ACC112 (cell line): ENCODE data around the gene ASB1.

Experiments used
- H2AFZ ChIP-seq: fragments of 200-600 bp; sonication (generic); one replicate; pipeline ENCODE4 v1.6.0; 2017; ENCODE audit warnings: antibody characterized with exemption, low read length; ENCODE audit not compliant: unreplicated experiment
- H3K27ac ChIP-seq: fragments of 200-600 bp; sonication (generic); 2 replicates; pipeline ENCODE4 v1.5.1; 2014; ENCODE audit warnings: low read depth, mild to moderate bottlenecking, antibody characterized with exemption, low read length, moderate library complexity
- H3K27me3 ChIP-seq: fragments of 200-600 bp; sonication (generic); 2 replicates; pipeline ENCODE4 v1.6.1; 2014; ENCODE audit warnings: mild to moderate bottlenecking, antibody characterized with exemption, low read length, moderate library complexity, mixed read lengths; ENCODE audit not compliant: insufficient read depth
- H3K36me3 ChIP-seq: fragments of 200-600 bp; sonication (generic); 2 replicates; pipeline ENCODE4 v1.6.1; 2016; ENCODE audit warnings: mild to moderate bottlenecking, antibody characterized with exemption, low read length, moderate library complexity, mixed read lengths; ENCODE audit not compliant: insufficient read depth
- H3K4me1 ChIP-seq: fragments of 200-600 bp; sonication (generic); one replicate; pipeline ENCODE4 v1.6.1; 2016; ENCODE audit warnings: low read length, mixed read lengths; ENCODE audit not compliant: insufficient read depth, unreplicated experiment, control insufficient read depth
- H3K4me3 ChIP-seq: fragments of 200-600 bp; sonication (generic); 2 replicates; pipeline ENCODE4 v1.5.1; 2014; ENCODE audit warnings: mild to moderate bottlenecking, low read depth, low read length
- H3K79me2 ChIP-seq: fragments of 200-600 bp; sonication (generic); one replicate; pipeline ENCODE4 v1.6.0; 2016; ENCODE audit warnings: low read length; ENCODE audit not compliant: control insufficient read depth, unreplicated experiment, insufficient read depth

ASB1 gene, protein sequence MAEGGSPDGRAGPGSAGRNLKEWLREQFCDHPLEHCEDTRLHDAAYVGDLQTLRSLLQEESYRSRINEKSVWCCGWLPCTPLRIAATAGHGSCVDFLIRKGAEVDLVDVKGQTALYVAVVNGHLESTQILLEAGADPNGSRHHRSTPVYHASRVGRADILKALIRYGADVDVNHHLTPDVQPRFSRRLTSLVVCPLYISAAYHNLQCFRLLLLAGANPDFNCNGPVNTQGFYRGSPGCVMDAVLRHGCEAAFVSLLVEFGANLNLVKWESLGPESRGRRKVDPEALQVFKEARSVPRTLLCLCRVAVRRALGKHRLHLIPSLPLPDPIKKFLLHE

DNA sequence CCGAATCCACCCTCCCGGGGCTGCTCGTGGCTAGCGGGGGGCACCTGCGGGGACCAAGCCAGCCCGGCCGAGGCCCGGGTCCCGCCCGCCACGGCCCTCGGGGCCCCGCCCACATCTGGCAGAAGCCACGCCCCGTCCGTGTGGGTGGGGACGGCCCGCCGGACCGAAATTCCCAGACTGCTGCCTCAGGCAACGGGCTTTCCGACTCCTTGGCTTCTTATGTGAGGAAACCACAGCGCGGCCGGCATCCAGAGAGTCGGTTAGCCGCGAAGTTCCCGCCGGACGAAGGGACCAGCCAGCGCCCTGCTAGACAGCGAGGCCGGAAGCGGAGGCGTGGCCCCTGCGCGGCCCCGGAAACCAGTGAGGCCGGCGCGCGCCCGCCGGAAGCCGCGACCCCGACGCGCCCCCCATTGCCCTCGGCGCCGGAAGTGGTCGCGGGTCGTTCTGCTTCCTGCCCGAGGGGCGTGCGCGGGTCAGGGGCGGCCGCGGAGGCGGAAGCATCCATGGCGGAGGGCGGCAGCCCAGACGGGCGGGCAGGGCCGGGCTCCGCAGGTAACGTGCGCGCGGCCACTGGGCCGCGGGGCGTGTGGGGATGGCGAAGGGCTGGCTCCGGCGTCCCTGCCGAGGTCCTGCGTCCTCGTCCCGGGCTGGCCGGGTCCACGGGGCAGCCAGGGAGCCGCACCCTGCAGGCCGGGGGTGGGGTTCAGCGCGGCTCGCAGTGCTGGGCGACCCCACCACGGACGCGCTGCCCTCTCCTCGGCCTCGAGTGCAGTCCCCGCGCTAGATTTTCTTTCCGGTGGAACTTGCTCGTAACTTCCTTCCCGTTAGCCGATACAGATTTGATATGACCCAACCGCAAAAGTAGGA is at the start of gene ASB1:
Gene ASB1, plus strand, starts transcription at position 360 of the 867 bp plus-strand sequence. Its CDS starts 144 bp downstream, at position 504.
- H3K79me2 ChIP-seq, result peaks cover 47% of the 10 kb centered on the region
- peak within 1 kb of the TSS; percentile 89 for H3K4me3 ChIP-seq
- H2AFZ ChIP-seq, result peak within 1 kb of the TSS; percentile 16
- H3K36me3 ChIP-seq, result peaks cover 21% of the 10 kb centered on the region
- H3K4me1 ChIP-seq, result peaks cover 48% of the 10 kb centered on the region
- peak within 1 kb of the TSS; percentile 97 for H3K27ac ChIP-seq
- H3K27me3 ChIP-seq, result no peaks in the 10 kb centered on the region

DNA sequence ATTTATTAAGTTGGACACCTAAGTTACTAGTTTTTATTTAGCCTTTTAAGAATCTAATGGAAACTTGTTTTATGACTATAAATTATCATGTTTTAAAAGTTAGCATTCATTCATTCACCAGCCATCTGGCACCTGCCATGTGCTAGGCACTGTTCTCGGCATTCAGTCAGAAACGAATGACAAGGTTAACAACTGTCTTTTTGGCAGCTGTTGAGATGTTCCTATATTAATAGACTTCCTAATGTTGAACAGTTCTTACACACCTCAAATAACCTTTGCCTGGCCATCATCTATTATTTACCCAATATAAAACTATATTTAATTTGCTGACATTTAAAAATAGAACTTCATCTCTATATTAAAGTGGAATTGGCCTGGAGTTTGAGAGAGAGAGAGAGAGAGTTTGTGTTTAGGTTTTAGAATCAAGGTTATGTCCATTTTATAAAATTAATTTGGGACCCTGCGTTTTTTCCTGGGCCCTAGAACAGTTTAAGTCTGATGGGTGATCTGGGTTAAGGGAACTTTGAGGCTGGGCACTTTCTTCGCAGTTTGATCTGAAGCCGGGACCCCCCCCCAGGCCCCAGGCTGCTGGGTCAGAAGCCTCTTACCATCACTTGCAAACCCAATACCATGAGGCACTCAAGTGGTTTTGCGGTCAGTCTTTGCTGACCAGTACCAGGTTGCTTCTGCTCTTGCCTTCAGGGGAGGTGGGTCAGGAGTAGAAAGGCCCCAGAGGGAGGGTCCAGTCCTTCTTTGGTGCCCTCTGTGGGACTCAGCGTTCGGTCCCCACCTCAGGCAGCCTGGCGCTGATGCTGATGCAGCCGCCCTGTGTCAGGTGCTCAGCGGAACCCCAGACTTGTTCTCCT is 48.3 kb upstream of the ASB1 start:
- Histone ChIP-seq H2AFZ (no peak overlapping the region), H3K27me3 (no peaks in the 10 kb centered on the region), H3K4me1 (peaks cover 25% of the 10 kb centered on the region), H3K27ac (peak overlapping the region; percentile 69; the same call in 1 of the 2 replicates), H3K36me3 (peaks cover 6% of the 10 kb centered on the region), H3K79me2 (no peaks in the 10 kb centered on the region), H3K4me3 (no peak overlapping the region)

DNA sequence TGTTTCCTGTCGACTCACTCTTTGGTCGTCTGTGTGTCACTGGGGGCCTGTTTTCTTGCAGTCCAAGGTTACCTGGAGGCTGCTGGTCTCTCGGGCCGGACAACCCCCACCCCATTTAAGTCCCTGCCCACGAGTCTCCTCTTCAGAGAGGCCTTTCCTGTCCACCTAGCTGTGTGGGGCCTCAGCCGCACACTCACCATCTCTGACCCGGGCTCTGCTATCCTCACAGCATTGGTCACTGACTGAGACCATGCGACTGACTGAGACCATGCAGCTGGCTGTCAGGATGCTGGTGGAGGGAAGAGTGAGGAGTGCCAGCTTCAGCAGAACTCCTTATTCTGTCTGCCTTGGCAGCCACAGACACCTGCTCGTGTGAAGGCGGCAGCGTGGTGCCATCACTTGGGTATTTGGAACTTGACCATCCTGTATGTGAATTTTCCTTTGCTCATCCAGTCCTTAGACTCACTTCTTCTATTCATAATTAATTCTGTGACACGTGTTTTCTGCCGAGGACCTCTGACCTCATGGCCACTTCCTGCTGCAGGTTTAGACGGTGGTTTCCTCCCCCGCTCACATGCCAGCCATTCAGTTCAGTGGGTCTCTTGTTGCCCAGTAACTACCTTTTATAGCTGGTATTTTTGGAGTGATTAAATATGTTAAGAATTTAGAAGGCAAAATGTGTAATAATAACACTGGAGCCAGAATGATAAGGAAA is 47.5 kb upstream of the ASB1 start:
- Histone ChIP-seq H3K36me3 (peaks cover 6% of the 10 kb centered on the region), H3K4me1 (peaks cover 25% of the 10 kb centered on the region), H3K4me3 (no peak overlapping the region), H2AFZ (no peak overlapping the region), H3K27me3 (no peaks in the 10 kb centered on the region), H3K27ac (peak overlapping the region; percentile 69), H3K79me2 (no peaks in the 10 kb centered on the region)

DNA sequence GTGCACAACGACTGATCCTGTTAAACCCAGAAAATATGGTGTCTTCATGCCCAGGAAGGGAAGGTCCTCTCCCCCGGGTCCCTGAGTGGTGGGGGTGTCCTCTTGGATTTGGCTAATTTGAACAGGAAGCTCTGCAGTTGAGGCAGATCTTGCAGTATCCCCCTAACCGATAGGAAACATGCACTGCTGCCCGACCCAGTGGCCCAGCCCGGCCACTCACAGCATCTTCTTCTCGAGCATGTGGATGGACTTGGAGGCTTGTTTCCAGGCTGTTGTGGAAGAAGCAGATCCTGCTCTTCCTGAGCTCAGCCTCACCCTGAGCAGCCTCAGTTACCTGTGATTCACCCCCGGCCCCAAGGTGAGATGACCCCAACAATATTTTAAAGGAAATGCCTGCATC is 46.4 kb upstream of the ASB1 start:
- Histone ChIP-seq H3K36me3 (peaks cover 6% of the 10 kb centered on the region), H3K79me2 (no peaks in the 10 kb centered on the region), H3K4me1 (peaks cover 25% of the 10 kb centered on the region), H3K27me3 (no peaks in the 10 kb centered on the region), H2AFZ (no peak overlapping the region), H3K27ac (peak overlapping the region; percentile 69), H3K4me3 (no peak overlapping the region)

DNA sequence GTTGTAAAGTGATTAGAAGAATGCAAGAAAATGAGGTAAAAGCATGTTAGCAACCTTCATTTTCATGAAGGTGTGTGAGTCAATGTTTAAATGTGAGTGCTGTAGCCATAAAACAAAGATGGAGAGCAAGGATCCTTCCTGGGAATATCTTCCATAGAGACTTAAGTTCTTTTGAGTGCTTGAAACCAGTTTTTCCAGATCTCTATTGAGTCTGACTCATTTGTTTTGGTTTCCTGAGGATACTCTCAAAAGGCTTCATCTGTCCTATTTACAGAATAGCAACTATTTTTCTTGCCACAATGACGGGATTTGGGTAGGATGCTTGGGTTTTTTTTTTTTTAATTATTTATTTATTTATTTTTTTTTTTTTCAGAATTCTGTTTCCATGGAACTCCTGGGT is 45.9 kb upstream of the ASB1 start:
- no peak overlapping the region for H2AFZ ChIP-seq
- no peak overlapping the region for H3K4me3 ChIP-seq
- H3K4me1 ChIP-seq, result peaks cover 25% of the 10 kb centered on the region

DNA sequence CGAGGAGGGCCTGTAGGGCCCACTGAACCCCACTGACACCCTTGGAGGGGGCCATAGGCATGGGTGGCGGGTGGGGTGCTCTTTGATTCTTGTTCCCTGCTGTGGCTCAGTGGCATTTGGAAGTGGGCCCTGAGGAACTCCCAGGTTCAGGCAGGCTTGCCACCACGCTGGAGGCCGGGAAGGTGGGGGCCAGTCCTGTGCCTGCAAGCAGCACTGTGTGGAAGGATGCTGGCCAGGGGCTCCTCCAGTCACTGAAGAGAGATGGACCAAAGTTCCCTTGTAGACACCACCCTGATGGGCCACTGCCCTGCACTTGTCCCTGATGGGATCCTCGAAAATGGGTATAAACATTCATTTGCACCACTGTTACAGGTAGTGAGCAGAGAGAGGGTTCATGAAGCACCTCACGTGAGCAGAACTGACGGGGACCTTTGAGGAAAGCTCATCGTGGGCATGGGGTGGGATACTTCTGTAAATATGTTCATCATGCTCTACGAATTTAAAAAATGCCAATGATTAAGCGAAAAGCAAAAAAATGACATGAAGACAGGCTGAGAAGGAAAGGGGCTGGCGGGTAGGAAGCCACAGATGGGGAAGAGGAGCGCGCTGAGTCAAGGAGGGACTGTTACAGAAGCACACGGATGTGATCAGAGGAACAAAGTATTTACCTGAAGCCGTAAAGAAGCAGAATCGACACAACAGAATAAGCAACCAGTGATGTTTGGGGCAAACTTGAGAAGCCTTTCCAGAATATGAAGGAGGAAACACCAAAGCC is 45.2 kb upstream of the ASB1 start:
- H3K4me1 ChIP-seq, result peaks cover 25% of the 10 kb centered on the region
- H3K4me3 ChIP-seq, result no peak overlapping the region
- no peaks in the 10 kb centered on the region for H3K27me3 ChIP-seq
- H2AFZ ChIP-seq, result no peak overlapping the region
- H3K36me3 ChIP-seq, result peaks cover 6% of the 10 kb centered on the region
- no peaks in the 10 kb centered on the region for H3K79me2 ChIP-seq
- peak overlapping the region; percentile 33; the same call in 1 of the 2 replicates for H3K27ac ChIP-seq

More for the DNA sequence above, 45.9 kb upstream of the ASB1 start:
- H3K79me2 ChIP-seq, result no peaks in the 10 kb centered on the region
- H3K27ac ChIP-seq, result peak overlapping the region; percentile 69
- H3K27me3 ChIP-seq, result no peaks in the 10 kb centered on the region
- peaks cover 6% of the 10 kb centered on the region for H3K36me3 ChIP-seq

DNA sequence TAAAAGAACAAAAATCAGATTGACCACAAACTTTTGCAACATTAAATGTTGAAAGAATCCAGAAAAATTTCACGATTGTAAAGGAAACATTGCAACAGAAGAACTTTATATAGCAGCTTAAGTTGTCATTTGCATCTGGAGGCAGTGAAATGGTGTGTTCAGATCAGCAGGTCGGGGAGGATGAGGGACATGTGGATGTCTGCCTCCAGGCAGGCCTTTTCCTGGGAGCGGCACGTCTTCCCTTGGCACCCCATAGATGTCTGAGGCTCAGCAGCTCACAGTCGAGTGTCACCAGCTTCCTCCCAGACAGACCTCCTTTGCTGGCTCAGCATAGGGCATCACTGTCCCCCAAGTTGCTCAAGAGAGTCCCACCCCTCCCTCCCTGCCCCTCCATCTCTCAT is 44.3 kb upstream of the ASB1 start:
- no peak overlapping the region for H3K4me3 ChIP-seq
- peaks cover 6% of the 10 kb centered on the region for H3K36me3 ChIP-seq
- H3K79me2 ChIP-seq, result no peaks in the 10 kb centered on the region
- no peaks in the 10 kb centered on the region for H3K27me3 ChIP-seq
- H2AFZ ChIP-seq, result no peak overlapping the region
- H3K4me1 ChIP-seq, result peaks cover 30% of the 10 kb centered on the region
- H3K27ac ChIP-seq, result no peak overlapping the region

DNA sequence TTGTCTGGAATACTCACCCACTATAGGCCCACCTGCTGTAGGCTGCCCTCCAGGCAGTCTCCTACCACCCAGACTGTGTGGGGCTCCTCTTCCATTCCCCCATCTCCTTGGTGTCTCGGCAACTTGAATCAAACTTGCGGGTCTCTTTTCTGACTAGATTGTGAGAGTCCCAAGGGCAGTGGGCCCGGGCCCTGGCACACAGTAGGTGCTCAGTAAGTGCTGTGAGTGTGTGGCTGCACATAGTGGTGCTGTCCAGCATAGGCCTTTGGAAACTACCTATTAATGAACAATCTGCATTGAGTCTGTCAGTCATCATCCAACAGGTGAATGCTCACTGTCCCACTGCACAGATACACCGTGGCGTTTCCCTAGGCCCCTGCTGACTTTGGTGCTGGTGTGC is 43.6 kb upstream of the ASB1 start:
- no peaks in the 10 kb centered on the region for H3K27me3 ChIP-seq
- no peaks in the 10 kb centered on the region for H3K79me2 ChIP-seq

DNA sequence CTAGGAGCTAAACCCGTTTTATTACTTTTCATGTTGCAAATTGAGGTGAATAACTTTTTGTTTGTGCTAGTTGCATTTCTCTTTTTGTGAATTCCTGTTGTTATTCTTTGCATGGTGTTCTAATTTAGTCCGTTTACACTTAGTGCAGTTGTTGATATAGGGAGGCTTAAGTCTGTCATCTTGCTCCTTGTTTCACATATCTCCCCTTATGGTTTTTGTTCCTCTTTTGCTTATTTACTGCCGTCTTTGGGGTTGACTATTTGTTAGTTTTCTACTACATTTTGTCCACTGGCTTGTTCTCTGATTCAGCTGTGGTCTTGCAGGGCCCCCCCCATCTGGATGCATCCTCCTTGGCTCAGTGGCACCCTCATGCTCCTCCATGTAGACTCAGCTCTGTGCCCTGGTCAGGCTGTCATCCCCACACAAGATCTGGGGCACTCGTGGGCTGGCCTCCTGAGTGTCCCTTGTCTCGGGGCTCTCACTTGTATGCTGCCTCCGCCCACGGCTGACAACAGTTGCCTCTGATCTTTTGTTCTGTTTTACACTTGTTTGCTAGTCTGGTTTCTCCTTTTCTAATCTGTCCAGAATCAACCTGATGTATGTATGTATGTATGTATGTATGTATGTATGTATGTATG is 42.9 kb upstream of the ASB1 start:
- H3K27me3 ChIP-seq, result no peaks in the 10 kb centered on the region

More for the DNA sequence above, 43.6 kb upstream of the ASB1 start:
- Histone ChIP-seq H3K36me3 (peaks cover 6% of the 10 kb centered on the region), H3K4me1 (peaks cover 34% of the 10 kb centered on the region), H3K4me3 (no peak overlapping the region), H3K27ac (no peak overlapping the region), H2AFZ (no peak overlapping the region)

More for the DNA sequence above, 42.9 kb upstream of the ASB1 start:
- Histone ChIP-seq H3K36me3 (peaks cover 6% of the 10 kb centered on the region), H3K4me1 (peaks cover 32% of the 10 kb centered on the region), H3K27ac (no peak overlapping the region), H3K79me2 (no peaks in the 10 kb centered on the region), H3K4me3 (no peak overlapping the region), H2AFZ (no peak overlapping the region)
